Thyroid gland (tissue), 4 donors: Measurements from ENCODE around the gene SLC25A4. TPM values are rescaled to one million over a fixed set of nuclear protein-coding genes. Genes with fewer than 3 reads are reported as not detected.
A peak's percentile ranks its signal among the peaks of the same experiment; 100 is the strongest.
"Not testable (repeated sequence)": the region's sequence is repeated elsewhere in the genome, so short reads cannot be mapped to it uniquely, and the experiment has no call there.

Experiments used
- DNase-seq, 2 donors: peaks; one replicate each; pipeline ENCODE4 v3.0.0-alpha.2; 2019
- H3K27ac ChIP-seq, 3 donors: fragments of 200-600 bp; sonication (generic); 1 replicate in 2 of 3; 2 replicates in 1 of 3; pipeline ENCODE4 v1.5.1; 2016 to 2019; ENCODE audit warnings: mild to moderate bottlenecking in 1 of 3, moderate library complexity in 1 of 3
- H3K27me3 ChIP-seq: fragments of 200-600 bp; sonication (generic); one replicate; pipeline ENCODE4 v1.5.1; 2019
- H3K36me3 ChIP-seq, 2 donors: fragments of 200-600 bp; sonication (generic); one replicate each; pipeline ENCODE4 v1.5.1; 2016 to 2019
- H3K4me1 ChIP-seq, 2 donors: fragments of 200-600 bp; sonication (generic); one replicate each; pipeline ENCODE4 v1.5.1; 2017 to 2019
- H3K4me3 ChIP-seq, 3 donors: fragments of 200-600 bp; sonication (generic); replicated peaks in 1 of 3; 1 replicate in 2 of 3; 2 replicates in 1 of 3; pipeline ENCODE4 v1.5.1; 2016; ENCODE audit warnings: mild to moderate bottlenecking in 1 of 3
- H3K9me3 ChIP-seq: fragments of 200-600 bp; sonication (generic); one replicate; pipeline ENCODE4 v1.5.1; 2017
- CTCF ChIP-seq, 6 experiments: fragments of 200-600 bp in 3 of 6; fragments of 450-650 bp in 3 of 6; sonication (generic) in 3 of 6; IDR thresholded peaks; one replicate each; pipeline ENCODE4 v1.5.1; 2016 to 2019; ENCODE audit warnings: antibody characterized with exemption in 6 of 6, mild to moderate bottlenecking in 2 of 6, inconsistent platforms in 1 of 6, moderate library complexity in 1 of 6
- POLR2A ChIP-seq, 2 donors: fragments of 450-650 bp; IDR thresholded peaks; one replicate each; pipeline ENCODE4 v1.6.1; 2017; ENCODE audit warnings: antibody characterized with exemption in 2 of 2, mild to moderate bottlenecking in 2 of 2, moderate library complexity in 1 of 2
- WGBS, 2 donors: methylation state at CpG; one replicate each; pipeline ENCODE4 v1.1.5; 2017; 5-methylcytosine and 5-hydroxymethylcytosine counted together
- intact Hi-C: fragments of 100-400 bp; cut with DNase I; formaldehyde crosslinking; loops from one replicate; pipeline ENCODE4 v1.15.1; 2023
- total RNA-seq, 4 donors: library from RNA; depleted of rRNA; stranded (reverse); fragments of >200 nt; gene quantifications; one replicate each; pipeline ENCODE4 v1.2.3, GENCODE V29; 2016

The SLC25A4 gene
- total RNA-seq, 4 donors from 2014 or later, result 26.7 to 56.7 (median 41.8) TPM

DNA sequence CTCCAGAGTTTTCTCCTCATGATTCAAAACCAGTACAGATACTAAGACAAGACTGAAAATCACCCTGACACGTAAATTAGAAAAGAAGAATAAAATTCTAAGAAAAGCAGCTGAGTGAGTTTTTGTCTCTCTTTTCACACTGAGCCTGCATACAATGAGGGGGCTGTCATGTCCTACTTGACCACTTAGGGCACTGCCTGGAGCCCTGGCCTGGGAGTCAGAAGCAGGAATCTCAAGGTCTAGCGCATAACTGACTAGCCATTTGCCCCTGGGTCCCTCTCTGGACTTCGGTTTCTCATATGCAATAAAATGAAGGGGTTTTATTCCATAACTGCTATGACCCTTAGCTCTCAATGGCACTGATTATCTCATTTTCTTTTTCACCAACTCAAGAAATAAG lies 36.7 kb upstream of the SLC25A4 start:
- no peaks in the 10 kb centered on the region for H3K36me3 ChIP-seq
- H3K9me3 ChIP-seq, result no peaks in the 10 kb centered on the region
- intact Hi-C loops, result no loop called here
- H3K27ac ChIP-seq, result no peak overlapping the region
- no peak overlapping the region for H3K4me3 ChIP-seq
- H3K27me3 ChIP-seq, result no peaks in the 10 kb centered on the region
- WGBS, 2 donors, result 84 to 94% methylated on average over 3 of the region's 3 CpGs
- no peak for DNase-seq
- peaks cover 7 to 10% of the 10 kb centered on the region in 2 donors for H3K4me1 ChIP-seq
- TF ChIP-seq POLR2A (IDR thresholded peaks at IDR 0.05), result no peak
- TF ChIP-seq CTCF (IDR thresholded peaks at IDR 0.05), result no peak

DNA sequence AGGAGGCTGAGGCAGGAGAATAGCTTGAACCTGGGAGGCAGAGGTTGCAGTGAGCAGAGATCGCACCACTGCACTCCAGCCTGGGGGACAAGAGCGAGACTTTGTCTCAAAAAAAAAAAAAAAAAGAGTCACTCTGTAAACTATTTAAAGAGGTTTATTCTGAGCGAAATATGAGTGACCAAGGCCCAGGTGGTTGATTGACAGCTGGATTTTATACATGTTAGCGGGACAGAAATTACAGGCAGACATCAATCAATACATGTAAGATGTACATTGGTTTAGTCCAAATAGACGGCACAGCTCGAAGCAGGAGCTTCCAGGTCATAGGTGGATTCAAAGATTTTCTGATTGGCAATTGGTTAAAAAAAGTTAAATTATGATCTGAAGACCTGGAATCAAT lies 35.5 kb upstream of the SLC25A4 start:
- H3K9me3 ChIP-seq, H3K36me3 ChIP-seq, H3K4me3 ChIP-seq, DNase-seq, H3K27ac ChIP-seq, intact Hi-C loops, H3K27me3 ChIP-seq: not testable (repeated sequence)
- 97% methylated on average over 6 of the region's 6 CpGs for WGBS, 2 donors
- H3K4me1 ChIP-seq, result peaks cover 10 to 18% of the 10 kb centered on the region in 2 donors

GRCh38 chr4:185108185-185108584 lies 34.9 kb upstream of the SLC25A4 start:
- TF ChIP-seq CTCF (IDR thresholded peaks at IDR 0.05) (no peak), POLR2A (IDR thresholded peaks at IDR 0.05) (no peak)
- no peak for DNase-seq
- Histone ChIP-seq H3K4me3 (no peak overlapping the region), H3K36me3 (no peaks in the 10 kb centered on the region), H3K4me1 (peaks cover 13 to 24% of the 10 kb centered on the region in 2 donors), H3K9me3 (no peaks in the 10 kb centered on the region), H3K27ac (peak overlapping the region in 2 of 3 donors; percentile 4 to 12), H3K27me3 (no peaks in the 10 kb centered on the region)
- 46 to 67% methylated on average over 2 of the region's 2 CpGs for WGBS, 2 donors
- intact Hi-C loops, result no loop called here

DNA sequence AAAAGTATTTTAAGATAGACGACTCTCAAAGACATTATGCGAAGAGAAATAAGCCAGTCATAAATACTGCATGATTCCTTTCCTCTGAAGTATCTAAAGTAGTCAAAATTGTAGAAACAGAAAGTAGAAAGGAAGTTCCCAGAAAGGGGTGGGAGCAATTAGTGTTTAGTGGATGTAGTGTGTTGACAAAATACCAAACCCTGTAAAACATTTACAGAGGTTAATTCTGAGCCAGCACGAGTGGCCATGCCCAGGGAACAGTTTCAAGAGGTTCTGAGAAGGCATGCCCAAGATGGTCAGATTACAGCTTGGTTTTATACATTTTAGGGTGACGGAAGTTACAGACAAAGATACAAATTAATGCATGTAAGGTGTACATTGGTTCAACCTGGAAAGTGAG lies 34.4 kb upstream of the SLC25A4 start:
- TF ChIP-seq POLR2A (IDR thresholded peaks at IDR 0.05) (no peak), CTCF (IDR thresholded peaks at IDR 0.05) (no peak)
- intact Hi-C loops, result no loop called here
- WGBS, 2 donors, result 65 to 69% methylated on average over 4 of the region's 4 CpGs
- H3K4me3 ChIP-seq, result no peak overlapping the region
- no peaks in the 10 kb centered on the region for H3K9me3 ChIP-seq
- peaks cover 13 to 24% of the 10 kb centered on the region in 2 donors for H3K4me1 ChIP-seq
- H3K27ac ChIP-seq, result peak overlapping the region in 2 of 3 donors; percentile 4 to 12
- H3K27me3 ChIP-seq, result no peaks in the 10 kb centered on the region
- no peaks in the 10 kb centered on the region for H3K36me3 ChIP-seq
- DNase-seq, result peak in 1 of 2 donors; percentile 36

GRCh38 chr4:185109736-185110135 lies 33.3 kb upstream of the SLC25A4 start:
- Histone ChIP-seq H3K4me3 (no peak overlapping the region), H3K36me3 (no peaks in the 10 kb centered on the region), H3K27ac (no peak overlapping the region), H3K9me3 (no peaks in the 10 kb centered on the region), H3K27me3 (no peaks in the 10 kb centered on the region), H3K4me1 (peaks cover 13 to 24% of the 10 kb centered on the region in 2 donors)
- no peak for DNase-seq
- intact Hi-C loops, result no loop called here
- TF ChIP-seq POLR2A (IDR thresholded peaks at IDR 0.05), result no peak
- no peak for TF ChIP-seq CTCF (IDR thresholded peaks at IDR 0.05)

DNA sequence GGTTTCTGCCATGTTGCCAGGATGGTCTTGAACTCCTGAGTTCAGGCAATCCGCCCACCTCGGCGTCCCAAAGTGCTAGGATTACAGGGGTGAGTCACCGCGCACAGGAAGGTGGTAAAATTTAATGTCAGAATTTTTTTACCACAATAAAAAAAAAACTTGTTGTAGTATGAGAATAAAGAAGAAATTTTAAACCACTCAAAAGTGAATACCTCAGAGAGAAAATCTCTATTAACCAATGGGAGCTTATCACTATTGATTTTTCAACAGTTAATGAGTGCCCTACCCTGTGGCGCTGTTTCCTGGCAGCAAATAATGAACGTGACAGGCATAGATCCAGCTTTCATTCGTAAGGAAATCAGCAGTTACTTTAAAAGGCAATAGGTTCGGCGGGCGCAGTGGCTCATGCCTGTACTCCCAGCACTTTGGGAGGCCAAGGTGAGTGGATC lies 32.7 kb upstream of the SLC25A4 start:
- Histone ChIP-seq H3K27ac (no peak overlapping the region), H3K4me1 (peaks cover 13 to 24% of the 10 kb centered on the region in 2 donors), H3K9me3 (no peaks in the 10 kb centered on the region), H3K4me3 (no peak overlapping the region), H3K27me3 (no peaks in the 10 kb centered on the region), H3K36me3 (no peaks in the 10 kb centered on the region)
- intact Hi-C loops, result no loop called here
- TF ChIP-seq POLR2A (IDR thresholded peaks at IDR 0.05) (no peak), CTCF (IDR thresholded peaks at IDR 0.05) (no peak)
- WGBS, 2 donors, result 76 to 83% methylated on average over 11 of the region's 11 CpGs
- no peak for DNase-seq
